ENCODE results near the gene PCIF1. TPM values are rescaled to one million over a fixed set of nuclear protein-coding genes. Genes with fewer than 3 reads are reported as not detected.

Gene PCIF1
- total RNA-seq, 1 donor from 2014 or later = 37.8 TPM

GRCh38 chr20:45958593-45958992 is 24.1 kb downstream of the PCIF1 start:
- no peak for DNase-seq (ENCODE audit: low spot score, unreplicated experiment)
- Mint-ChIP-seq H3K27ac (no peak overlapping the region), H3K36me3 (ENCODE audit: insufficient read depth) (peaks cover 20% of the 10 kb centered on the region), H3K4me1 (ENCODE audit: low read depth) (no peaks in the 10 kb centered on the region), H3K4me3 (ENCODE audit: low read depth) (no peak overlapping the region), H3K9me3 (ENCODE audit: low read depth) (no peaks in the 10 kb centered on the region), H3K27me3 (no peaks in the 10 kb centered on the region)
- TF ChIP-seq CTCF (IDR thresholded peaks at IDR 0.05; ENCODE audit: unreplicated experiment) = no peak

- Mint-ChIP-seq H3K27me3 (no peaks in the 10 kb centered on the region), H3K27ac (peak overlapping the region; percentile 87), H3K36me3 (ENCODE audit: insufficient read depth) (peaks cover 20% of the 10 kb centered on the region), H3K4me3 (ENCODE audit: low read depth) (no peak overlapping the region), H3K9me3 (ENCODE audit: low read depth) (no peaks in the 10 kb centered on the region), H3K4me1 (ENCODE audit: low read depth) (no peaks in the 10 kb centered on the region)
- no peak for TF ChIP-seq CTCF (IDR thresholded peaks at IDR 0.05; ENCODE audit: unreplicated experiment)
- no peak for DNase-seq (ENCODE audit: low spot score, unreplicated experiment)
Observed at GRCh38 chr20:45959126-45959525, 24.6 kb downstream of the PCIF1 start.

- Mint-ChIP-seq H3K4me1 (ENCODE audit: low read depth) (no peaks in the 10 kb centered on the region), H3K27me3 (no peaks in the 10 kb centered on the region), H3K4me3 (ENCODE audit: low read depth) (no peak overlapping the region), H3K27ac (no peak overlapping the region), H3K9me3 (ENCODE audit: low read depth) (no peaks in the 10 kb centered on the region), H3K36me3 (ENCODE audit: insufficient read depth) (peaks cover 20% of the 10 kb centered on the region)
- no peak for DNase-seq (ENCODE audit: low spot score, unreplicated experiment)
- no peak for TF ChIP-seq CTCF (IDR thresholded peaks at IDR 0.05; ENCODE audit: unreplicated experiment)
Observed at GRCh38 chr20:45959956-45960630, 25.6 kb downstream of the PCIF1 start.

GRCh38 chr20:45962031-45962755 is 27.7 kb downstream of the PCIF1 start:
- Mint-ChIP-seq H3K4me1 (ENCODE audit: low read depth) (no peaks in the 10 kb centered on the region), H3K27ac (no peak overlapping the region), H3K36me3 (ENCODE audit: insufficient read depth) (peaks cover 20% of the 10 kb centered on the region), H3K9me3 (ENCODE audit: low read depth) (no peaks in the 10 kb centered on the region), H3K27me3 (no peaks in the 10 kb centered on the region), H3K4me3 (ENCODE audit: low read depth) (no peak overlapping the region)
- no peak for TF ChIP-seq CTCF (IDR thresholded peaks at IDR 0.05; ENCODE audit: unreplicated experiment)
- DNase-seq (ENCODE audit: low spot score, unreplicated experiment) = no peak

- TF ChIP-seq CTCF (IDR thresholded peaks at IDR 0.05; ENCODE audit: unreplicated experiment) = peak; percentile 46
- Mint-ChIP-seq H3K27ac (peak overlapping the region; percentile 45), H3K9me3 (ENCODE audit: low read depth) (no peaks in the 10 kb centered on the region), H3K4me1 (ENCODE audit: low read depth) (no peaks in the 10 kb centered on the region), H3K4me3 (ENCODE audit: low read depth) (no peak overlapping the region), H3K27me3 (no peaks in the 10 kb centered on the region), H3K36me3 (ENCODE audit: insufficient read depth) (peaks cover 20% of the 10 kb centered on the region)
- DNase-seq (ENCODE audit: low spot score, unreplicated experiment) = no peak
Observed at GRCh38 chr20:45963059-45964005, 28.8 kb downstream of the PCIF1 start.
